Astrocyte of the spinal cord (primary cell): ENCODE measurements around the gene ARHGEF4.

ENCODE experiments used
- DNase-seq: peaks from one replicate; pipeline ENCODE4 v3.0.0; 2011; ENCODE audit warnings: low read depth, low spot score
- H3K4me3 ChIP-seq: 2 replicates; pipeline ENCODE4 v1.5.1; 2011; ENCODE audit warnings: low read depth, mild to moderate bottlenecking, low read length, moderate library complexity
- CTCF ChIP-seq: IDR thresholded peaks from 2 replicates; pipeline ENCODE4 v1.5.1; 2012; ENCODE audit warnings: low read depth, mild to moderate bottlenecking, low read length, inconsistent platforms
- in situ Hi-C: cut with HindIII; loops from 2 replicates; pipeline ENCODE4 v1.10.0; 2017; ENCODE audit warnings: low sequenced_read_pairs

ARHGEF4 gene

GRCh38 chr2:130832296-130832940, 4.3 kb upstream of the ARHGEF4 start:
- TF ChIP-seq CTCF, result no peak
- in situ Hi-C loops, result no loop called here

GRCh38 chr2:130834091-130834930, 2.4 kb upstream of the ARHGEF4 start:
- no peak for TF ChIP-seq CTCF
- peak; percentile 35 for DNase-seq
- no peak overlapping the region for H3K4me3 ChIP-seq
- in situ Hi-C loops, result no loop called here

More at GRCh38 chr2:130832296-130832940, 4.3 kb upstream of the ARHGEF4 start:
- DNase-seq, result no peak
- no peak overlapping the region for H3K4me3 ChIP-seq

- TF ChIP-seq CTCF, result no peak
- DNase-seq, result no peak
- in situ Hi-C loops, result no loop called here
- no peak overlapping the region for H3K4me3 ChIP-seq
Measured at GRCh38 chr2:130834931-130835765, 1.6 kb upstream of the ARHGEF4 start.

- DNase-seq, result no peak
- H3K4me3 ChIP-seq, result no peak overlapping the region
- in situ Hi-C loops, result no loop called here
- TF ChIP-seq CTCF, result no peak
Measured at GRCh38 chr2:130835766-130836015, 1.0 kb upstream of the ARHGEF4 start.

GRCh38 chr2:130837175-130837810, 579 bp downstream of the ARHGEF4 start:
- in situ Hi-C loops, result no loop called here
- no peak for DNase-seq
- TF ChIP-seq CTCF, result no peak
- H3K4me3 ChIP-seq, result no peak overlapping the region
